ENCODE data around the gene PJVK. TPM values are rescaled to one million over a fixed set of nuclear protein-coding genes. Genes with fewer than 3 reads are reported as not detected.

Gene PJVK, protein sequence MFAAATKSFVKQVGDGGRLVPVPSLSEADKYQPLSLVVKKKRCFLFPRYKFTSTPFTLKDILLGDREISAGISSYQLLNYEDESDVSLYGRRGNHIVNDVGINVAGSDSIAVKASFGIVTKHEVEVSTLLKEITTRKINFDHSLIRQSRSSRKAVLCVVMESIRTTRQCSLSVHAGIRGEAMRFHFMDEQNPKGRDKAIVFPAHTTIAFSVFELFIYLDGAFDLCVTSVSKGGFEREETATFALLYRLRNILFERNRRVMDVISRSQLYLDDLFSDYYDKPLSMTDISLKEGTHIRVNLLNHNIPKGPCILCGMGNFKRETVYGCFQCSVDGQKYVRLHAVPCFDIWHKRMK
- 0.30 and 0.65 TPM in 2 replicates for total RNA-seq

GRCh38 chr2:178450774-178451525 lies at the start of gene PJVK, which contains the start of gene PRKRA:
TSS of gene PJVK (plus strand) at chr2:178451378. CDS start at chr2:178453410, 2,032 bp downstream.
TSS of gene PRKRA (minus strand) at chr2:178451175. CDS start at chr2:178451030, 145 bp downstream.

GRCh38 chr2:178478439-178479274 lies 27.5 kb downstream of the PJVK start, which contains the start of gene FKBP7:
TSS of gene FKBP7 (minus strand) at chr2:178478600. CDS start at chr2:178478499, 101 bp downstream.

DNA sequence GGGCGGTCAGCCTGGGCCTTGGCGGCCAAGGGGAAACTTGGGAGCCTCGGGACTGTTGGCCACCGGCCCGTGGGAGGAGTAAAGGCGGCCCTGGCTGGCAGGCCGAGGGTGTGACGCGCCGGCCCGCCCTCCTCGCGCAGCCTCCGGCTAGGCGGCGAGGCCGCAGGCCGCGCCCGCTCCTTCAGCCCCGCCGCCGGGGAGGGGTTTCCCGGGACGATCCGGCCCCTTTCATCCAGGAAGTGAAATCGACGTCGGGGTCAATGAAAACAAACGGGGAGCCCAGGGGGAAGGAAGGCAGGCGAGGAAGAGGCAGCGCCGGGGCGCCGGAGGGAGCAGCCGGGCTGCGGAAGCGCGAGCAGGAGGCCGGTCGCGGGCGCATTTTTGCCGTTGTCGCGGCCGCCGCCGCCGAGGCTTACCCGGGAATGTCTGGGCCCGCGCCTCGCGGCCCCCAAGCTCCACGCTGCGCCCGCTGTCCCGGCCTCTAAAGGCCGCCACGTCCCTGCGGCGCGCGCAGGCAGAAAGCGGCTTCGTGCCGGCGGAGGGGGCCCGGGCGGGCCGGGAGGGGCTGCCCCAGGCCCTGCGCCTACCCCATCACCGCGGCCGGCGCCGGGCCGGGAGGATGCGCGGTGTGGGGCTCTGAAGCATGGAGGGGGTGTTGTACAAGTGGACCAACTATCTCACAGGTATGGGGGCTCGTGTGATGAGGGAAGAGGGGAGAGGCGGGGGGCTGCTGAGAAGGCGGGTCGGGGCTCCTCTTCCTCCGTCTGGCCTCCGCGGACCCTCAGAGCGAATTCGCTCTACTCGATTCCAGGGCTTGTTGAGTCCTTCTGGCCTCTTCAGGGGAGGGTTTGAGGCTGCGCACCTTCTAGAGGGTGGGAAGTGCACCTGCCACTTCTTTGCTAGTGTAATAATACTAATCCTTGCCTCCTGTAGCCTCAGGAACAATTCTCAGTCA lies 29.3 kb downstream of the PJVK start, which contains the start of gene PLEKHA3:
PLEKHA3 (plus strand) TSS at position 231 of the 955 bp plus-strand sequence; CDS start at position 644, 413 bp downstream.

Other genes starting within 250 kb of the PJVK start
- 28.0 and 35.7 TPM in 2 replicates for gene PRKRA, start 203 bp upstream of the PJVK start, total RNA-seq
- gene FKBP7, start 27.2 kb downstream of the PJVK start, total RNA-seq: 25.4 and 25.7 TPM in 2 replicates
- 6.2 and 7.0 TPM in 2 replicates for gene PLEKHA3, start 29.1 kb downstream of the PJVK start, total RNA-seq